ENCODE measurements around the gene CDSN. TPM values are rescaled to one million over a fixed set of nuclear protein-coding genes. Genes with fewer than 3 reads are reported as not detected.

The CDSN gene
- total and polyA plus RNA-seq, 2 experiments from 2014 or later = 0.07 TPM; not detected in 1

DNA sequence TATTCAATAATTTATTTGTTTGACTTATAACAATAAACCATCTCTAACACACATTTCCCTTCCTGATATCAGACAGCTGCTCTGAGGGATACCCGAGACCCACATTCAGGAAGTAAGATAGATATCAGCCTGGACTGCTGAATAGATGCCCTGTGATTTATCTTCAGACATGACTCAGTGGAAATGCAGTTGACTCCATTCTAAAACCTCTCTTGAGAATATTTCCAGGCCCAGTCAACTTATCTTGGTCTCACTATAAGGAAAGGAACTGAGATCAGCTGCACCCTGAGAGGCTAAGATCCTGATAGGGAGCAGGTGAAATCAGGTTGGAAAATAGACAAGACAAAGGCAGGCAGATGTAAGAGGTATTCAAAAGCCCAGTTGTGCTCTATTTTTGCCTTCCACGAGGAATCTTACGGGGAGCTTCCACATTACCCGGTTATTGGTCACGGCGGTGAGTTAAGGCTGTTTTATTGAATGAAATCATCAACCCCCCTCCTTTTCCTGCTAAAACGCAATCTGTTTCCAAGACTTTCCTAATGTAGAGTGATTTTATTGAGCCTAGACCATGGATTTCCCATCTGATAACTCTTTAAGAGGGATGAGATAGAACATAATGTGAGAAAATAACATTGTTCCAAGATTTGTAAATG, 33.3 kb downstream of the CDSN start:
- Histone ChIP-seq H3K4me1 (ENCODE audit: insufficient read depth) (no peaks in the 10 kb centered on the region), H3K27me3 (ENCODE audit: insufficient read depth) (no peaks in the 10 kb centered on the region), H3K79me2 (replicated peaks; ENCODE audit: insufficient read depth) (no peaks in the 10 kb centered on the region), H3K4me2 (no peak overlapping the region), H3F3A (replicated peaks; ENCODE audit: low read depth) (no peaks in the 10 kb centered on the region), H3K4me3 (no peak overlapping the region), H4K20me1 (replicated peaks; ENCODE audit: insufficient read depth) (no peaks in the 10 kb centered on the region), H3K9me2 (ENCODE audit: insufficient read depth) (no peaks in the 10 kb centered on the region), H3K36me3 (ENCODE audit: insufficient read depth) (no peaks in the 10 kb centered on the region), H2AFZ (no peak overlapping the region), H3K27ac (ENCODE audit: low read depth) (no peak overlapping the region)
- H3K4me1 Mint-ChIP-seq = peaks cover 8% of the 10 kb centered on the region
- ATAC-seq (no peak), DNase-seq (ENCODE audit: low spot score) (no peak)
- H3K27ac Mint-ChIP-seq = no peak overlapping the region
- peaks cover 11% of the 10 kb centered on the region for H3K27me3 Mint-ChIP-seq (ENCODE audit: insufficient read depth, low read depth, poor library complexity)
- no peaks in the 10 kb centered on the region for H3K9me3 Mint-ChIP-seq
- TF ChIP-seq STAT1 (IDR thresholded peaks at IDR 0.05; ENCODE audit: unreplicated experiment) (no peak), CREB1 (CRISPR knock-in tag; IDR thresholded peaks at IDR 0.05; ENCODE audit: low read depth) (no peak)
- H3K4me3 Mint-ChIP-seq = no peak overlapping the region
- H3K36me3 Mint-ChIP-seq (ENCODE audit: low read depth) = no peaks in the 10 kb centered on the region

DNA sequence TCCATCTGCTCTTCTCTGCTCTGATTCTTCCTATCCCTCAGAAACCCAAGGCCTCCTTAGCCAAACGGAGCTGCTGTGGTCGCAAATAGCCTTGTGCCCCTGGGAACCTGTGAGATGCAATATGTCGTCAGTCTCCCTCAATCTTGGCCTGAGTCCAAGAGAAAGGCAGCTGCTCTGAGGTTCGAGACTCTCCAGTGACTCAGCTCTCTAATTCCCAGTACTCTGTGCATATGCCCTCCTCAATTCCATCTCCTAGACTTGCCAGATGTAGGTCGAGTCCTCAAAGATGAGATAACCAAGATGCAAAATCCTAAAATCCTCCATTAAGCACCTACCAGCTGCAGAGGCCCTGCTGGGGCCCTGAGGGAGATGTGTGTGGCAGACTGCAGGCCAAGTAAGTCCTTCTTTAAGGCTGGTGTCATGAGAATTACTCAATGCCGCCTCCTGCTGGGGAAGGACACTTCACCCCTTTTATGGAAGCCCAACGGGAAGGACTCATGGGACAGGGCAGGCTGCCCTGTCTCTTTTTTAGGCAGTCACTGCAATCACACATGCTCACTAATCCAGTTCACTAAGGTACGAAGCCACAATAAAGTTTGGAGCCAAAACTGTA, 36.4 kb downstream of the CDSN start:
- DNase-seq (ENCODE audit: low spot score) (peak; percentile 84), ATAC-seq (peak; percentile 78)
- Histone ChIP-seq H3F3A (replicated peaks; ENCODE audit: low read depth) (no peaks in the 10 kb centered on the region), H3K9me2 (ENCODE audit: insufficient read depth) (no peaks in the 10 kb centered on the region), H3K27me3 (ENCODE audit: insufficient read depth) (no peaks in the 10 kb centered on the region), H3K79me2 (replicated peaks; ENCODE audit: insufficient read depth) (no peaks in the 10 kb centered on the region), H3K4me3 (no peak overlapping the region), H3K27ac (ENCODE audit: low read depth) (no peak overlapping the region), H3K4me1 (ENCODE audit: insufficient read depth) (peaks cover 3% of the 10 kb centered on the region; the same call in 1 of the 2 replicates), H2AFZ (peak overlapping the region; percentile 95), H4K20me1 (replicated peaks; ENCODE audit: insufficient read depth) (no peaks in the 10 kb centered on the region), H3K4me2 (no peak overlapping the region), H3K36me3 (ENCODE audit: insufficient read depth) (no peaks in the 10 kb centered on the region)
- Mint-ChIP-seq H3K4me3 (no peak overlapping the region), H3K4me1 (peaks cover 16% of the 10 kb centered on the region), H3K9me3 (no peaks in the 10 kb centered on the region), H3K27me3 (ENCODE audit: insufficient read depth, low read depth, poor library complexity) (peaks cover 13% of the 10 kb centered on the region), H3K27ac (no peak overlapping the region; the same call in 1 of the 2 replicates), H3K36me3 (ENCODE audit: low read depth) (no peaks in the 10 kb centered on the region)
- TF ChIP-seq, protein P1, sequence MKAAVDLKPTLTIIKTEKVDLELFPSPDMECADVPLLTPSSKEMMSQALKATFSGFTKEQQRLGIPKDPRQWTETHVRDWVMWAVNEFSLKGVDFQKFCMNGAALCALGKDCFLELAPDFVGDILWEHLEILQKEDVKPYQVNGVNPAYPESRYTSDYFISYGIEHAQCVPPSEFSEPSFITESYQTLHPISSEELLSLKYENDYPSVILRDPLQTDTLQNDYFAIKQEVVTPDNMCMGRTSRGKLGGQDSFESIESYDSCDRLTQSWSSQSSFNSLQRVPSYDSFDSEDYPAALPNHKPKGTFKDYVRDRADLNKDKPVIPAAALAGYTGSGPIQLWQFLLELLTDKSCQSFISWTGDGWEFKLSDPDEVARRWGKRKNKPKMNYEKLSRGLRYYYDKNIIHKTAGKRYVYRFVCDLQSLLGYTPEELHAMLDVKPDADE (IDR thresholded peaks at IDR 0.05) = no peak
- TF ChIP-seq, protein P2, sequence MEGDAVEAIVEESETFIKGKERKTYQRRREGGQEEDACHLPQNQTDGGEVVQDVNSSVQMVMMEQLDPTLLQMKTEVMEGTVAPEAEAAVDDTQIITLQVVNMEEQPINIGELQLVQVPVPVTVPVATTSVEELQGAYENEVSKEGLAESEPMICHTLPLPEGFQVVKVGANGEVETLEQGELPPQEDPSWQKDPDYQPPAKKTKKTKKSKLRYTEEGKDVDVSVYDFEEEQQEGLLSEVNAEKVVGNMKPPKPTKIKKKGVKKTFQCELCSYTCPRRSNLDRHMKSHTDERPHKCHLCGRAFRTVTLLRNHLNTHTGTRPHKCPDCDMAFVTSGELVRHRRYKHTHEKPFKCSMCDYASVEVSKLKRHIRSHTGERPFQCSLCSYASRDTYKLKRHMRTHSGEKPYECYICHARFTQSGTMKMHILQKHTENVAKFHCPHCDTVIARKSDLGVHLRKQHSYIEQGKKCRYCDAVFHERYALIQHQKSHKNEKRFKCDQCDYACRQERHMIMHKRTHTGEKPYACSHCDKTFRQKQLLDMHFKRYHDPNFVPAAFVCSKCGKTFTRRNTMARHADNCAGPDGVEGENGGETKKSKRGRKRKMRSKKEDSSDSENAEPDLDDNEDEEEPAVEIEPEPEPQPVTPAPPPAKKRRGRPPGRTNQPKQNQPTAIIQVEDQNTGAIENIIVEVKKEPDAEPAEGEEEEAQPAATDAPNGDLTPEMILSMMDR (conservative IDR thresholded peaks at IDR 0.05; ENCODE audit: low read depth in 2 of 2) = peak; percentile 56 to 80

DNA sequence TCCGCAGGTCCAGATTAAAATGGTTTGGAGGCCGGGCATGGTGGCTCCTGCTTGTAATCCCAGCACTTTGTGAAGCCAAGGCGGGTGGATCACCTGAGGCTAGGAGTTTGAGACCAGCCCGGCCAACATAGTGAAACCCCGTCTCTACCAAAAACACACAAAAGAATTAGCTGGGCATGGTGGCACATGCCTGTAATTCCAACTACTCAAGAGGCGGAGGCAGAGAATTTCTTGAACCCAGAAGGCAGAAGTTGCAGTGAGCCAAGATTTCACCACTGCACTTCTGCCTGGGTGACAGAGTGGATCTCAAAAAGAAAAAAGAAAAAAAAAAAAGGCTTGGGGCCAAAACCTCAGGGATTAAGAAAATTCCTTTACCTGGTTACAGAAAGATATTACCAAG, 38.4 kb downstream of the CDSN start:
- peaks cover 3% of the 10 kb centered on the region; the same call in 1 of the 2 replicates for H3K4me1 ChIP-seq (ENCODE audit: insufficient read depth)
- no peaks in the 10 kb centered on the region for H3K27me3 ChIP-seq (ENCODE audit: insufficient read depth)
- DNase-seq (ENCODE audit: low spot score) (no peak), ATAC-seq (no peak)
- no peak overlapping the region for H3K4me2 ChIP-seq
- no peak overlapping the region for H3K4me3 ChIP-seq
- no peaks in the 10 kb centered on the region for H3F3A ChIP-seq (replicated peaks; ENCODE audit: low read depth)
- no peak overlapping the region for H3K4me3 Mint-ChIP-seq
- H3K27me3 Mint-ChIP-seq (ENCODE audit: insufficient read depth, low read depth, poor library complexity) = peaks cover 15% of the 10 kb centered on the region
- H4K20me1 ChIP-seq (replicated peaks; ENCODE audit: insufficient read depth) = no peaks in the 10 kb centered on the region
- H3K27ac ChIP-seq (ENCODE audit: low read depth) = no peak overlapping the region
- no peaks in the 10 kb centered on the region for H3K36me3 ChIP-seq (ENCODE audit: insufficient read depth)
- H2AFZ ChIP-seq = peak overlapping the region; percentile 58; the same call in 1 of the 2 replicates
- no peaks in the 10 kb centered on the region for H3K9me2 ChIP-seq (ENCODE audit: insufficient read depth)
- H3K36me3 Mint-ChIP-seq (ENCODE audit: low read depth) = no peaks in the 10 kb centered on the region
- H3K79me2 ChIP-seq (replicated peaks; ENCODE audit: insufficient read depth) = no peaks in the 10 kb centered on the region
- peaks cover 15% of the 10 kb centered on the region for H3K4me1 Mint-ChIP-seq
- H3K27ac Mint-ChIP-seq = no peak overlapping the region
- no peaks in the 10 kb centered on the region for H3K9me3 Mint-ChIP-seq
- TF ChIP-seq POLR2AphosphoS5 (IDR thresholded peaks at IDR 0.05; ENCODE audit: low read depth) (no peak), JUNB (IDR thresholded peaks at IDR 0.05; ENCODE audit: unreplicated experiment) (no peak), NANOG (IDR thresholded peaks at IDR 0.05; ENCODE audit: borderline replicate concordance) (no peak), EZH2phosphoT487 (IDR thresholded peaks at IDR 0.05; ENCODE audit: unreplicated experiment) (no peak), STAT1 (IDR thresholded peaks at IDR 0.05; ENCODE audit: unreplicated experiment) (no peak), ZNF114 (CRISPR knock-in tag; IDR thresholded peaks at IDR 0.05) (no peak)
- TF ChIP-seq, protein P1 (IDR thresholded peaks at IDR 0.05) = no peak
- TF ChIP-seq, protein P3, sequence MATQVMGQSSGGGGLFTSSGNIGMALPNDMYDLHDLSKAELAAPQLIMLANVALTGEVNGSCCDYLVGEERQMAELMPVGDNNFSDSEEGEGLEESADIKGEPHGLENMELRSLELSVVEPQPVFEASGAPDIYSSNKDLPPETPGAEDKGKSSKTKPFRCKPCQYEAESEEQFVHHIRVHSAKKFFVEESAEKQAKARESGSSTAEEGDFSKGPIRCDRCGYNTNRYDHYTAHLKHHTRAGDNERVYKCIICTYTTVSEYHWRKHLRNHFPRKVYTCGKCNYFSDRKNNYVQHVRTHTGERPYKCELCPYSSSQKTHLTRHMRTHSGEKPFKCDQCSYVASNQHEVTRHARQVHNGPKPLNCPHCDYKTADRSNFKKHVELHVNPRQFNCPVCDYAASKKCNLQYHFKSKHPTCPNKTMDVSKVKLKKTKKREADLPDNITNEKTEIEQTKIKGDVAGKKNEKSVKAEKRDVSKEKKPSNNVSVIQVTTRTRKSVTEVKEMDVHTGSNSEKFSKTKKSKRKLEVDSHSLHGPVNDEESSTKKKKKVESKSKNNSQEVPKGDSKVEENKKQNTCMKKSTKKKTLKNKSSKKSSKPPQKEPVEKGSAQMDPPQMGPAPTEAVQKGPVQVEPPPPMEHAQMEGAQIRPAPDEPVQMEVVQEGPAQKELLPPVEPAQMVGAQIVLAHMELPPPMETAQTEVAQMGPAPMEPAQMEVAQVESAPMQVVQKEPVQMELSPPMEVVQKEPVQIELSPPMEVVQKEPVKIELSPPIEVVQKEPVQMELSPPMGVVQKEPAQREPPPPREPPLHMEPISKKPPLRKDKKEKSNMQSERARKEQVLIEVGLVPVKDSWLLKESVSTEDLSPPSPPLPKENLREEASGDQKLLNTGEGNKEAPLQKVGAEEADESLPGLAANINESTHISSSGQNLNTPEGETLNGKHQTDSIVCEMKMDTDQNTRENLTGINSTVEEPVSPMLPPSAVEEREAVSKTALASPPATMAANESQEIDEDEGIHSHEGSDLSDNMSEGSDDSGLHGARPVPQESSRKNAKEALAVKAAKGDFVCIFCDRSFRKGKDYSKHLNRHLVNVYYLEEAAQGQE (IDR thresholded peaks at IDR 0.05; ENCODE audit: unreplicated experiment) = no peak
